Midbrain (tissue), 1 donor: ENCODE data around the gene PALLD.

ENCODE experiments used
- DNase-seq: peaks from one replicate; lab custom pipeline; 2025; lab: John Stamatoyannopoulos, UW

PALLD gene

DNA sequence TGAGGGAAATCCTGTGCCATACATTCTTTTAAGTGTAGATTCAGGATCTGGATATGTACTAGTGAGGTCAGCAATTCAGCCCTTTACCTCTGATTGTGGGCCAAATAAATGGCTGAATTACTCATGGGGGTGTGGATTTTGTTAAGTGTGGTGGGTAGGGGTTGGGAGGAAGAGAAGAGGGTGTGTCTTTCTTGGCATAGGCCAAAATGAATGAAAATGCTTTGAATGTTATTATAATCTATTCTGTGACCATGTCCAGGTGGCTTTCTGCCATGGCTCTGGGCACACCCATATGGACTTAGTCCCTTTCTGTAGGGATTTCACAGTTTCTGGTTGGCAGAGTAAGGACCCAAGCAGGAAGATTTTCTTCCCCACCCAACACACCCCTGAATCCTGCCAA is 268.9 kb downstream of the PALLD start:
- no peak for DNase-seq

DNA sequence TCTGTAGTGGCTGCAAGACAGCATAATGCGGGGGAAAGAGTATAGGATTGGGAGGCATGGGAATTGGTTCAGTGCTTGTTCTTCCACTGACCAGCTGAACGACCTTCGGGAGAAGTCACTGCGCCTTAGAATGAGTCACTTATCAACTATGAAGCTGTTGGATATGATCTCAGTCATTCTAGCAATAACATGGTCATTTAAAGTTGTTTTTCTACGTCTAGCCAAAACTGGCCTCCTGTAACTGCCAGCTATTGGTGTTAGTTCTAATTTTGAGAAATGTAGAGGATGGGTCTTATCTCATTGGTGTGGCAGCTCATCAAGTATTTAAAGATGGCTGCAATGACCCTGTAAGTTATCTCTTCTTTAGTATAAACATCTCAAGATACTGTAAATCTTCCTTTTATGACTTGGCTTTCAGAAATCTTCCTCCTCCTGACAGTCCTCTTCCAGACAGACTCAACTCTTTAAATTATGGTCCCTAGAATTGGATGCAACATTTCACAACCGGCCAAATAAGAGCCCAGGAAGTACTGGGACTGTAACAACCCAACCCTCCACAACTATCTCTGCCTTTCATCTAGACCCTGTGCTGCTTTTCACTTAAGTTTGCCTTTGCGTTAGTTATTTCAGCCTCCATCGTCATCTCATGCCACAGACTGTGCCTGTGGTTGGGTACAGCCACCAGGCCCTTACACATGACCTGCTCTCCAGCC is 269.9 kb downstream of the PALLD start:
- no peak for DNase-seq

DNA sequence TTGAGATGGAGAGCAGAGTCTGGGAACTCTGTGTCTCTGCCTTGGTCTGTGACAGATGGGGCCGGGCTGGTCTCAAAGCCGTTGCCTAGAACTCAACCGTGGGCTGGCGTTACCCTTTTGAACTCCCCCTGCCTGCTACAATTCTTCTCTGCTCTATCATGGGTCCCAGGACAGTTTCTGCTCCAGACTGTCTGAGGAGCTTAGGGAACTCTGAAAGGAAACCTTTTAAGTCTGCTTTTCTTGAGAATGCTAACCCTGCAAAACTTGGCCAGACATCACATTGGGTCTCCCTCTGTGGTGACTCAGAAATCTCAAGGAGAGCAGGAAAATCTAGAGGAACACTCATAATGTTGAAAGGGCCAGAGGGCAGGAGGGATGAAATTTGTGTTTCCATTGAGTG is 272.6 kb downstream of the PALLD start:
- DNase-seq = no peak

GRCh38 chr4:168769837-168770236 is 273.0 kb downstream of the PALLD start:
- DNase-seq = no peak

DNA sequence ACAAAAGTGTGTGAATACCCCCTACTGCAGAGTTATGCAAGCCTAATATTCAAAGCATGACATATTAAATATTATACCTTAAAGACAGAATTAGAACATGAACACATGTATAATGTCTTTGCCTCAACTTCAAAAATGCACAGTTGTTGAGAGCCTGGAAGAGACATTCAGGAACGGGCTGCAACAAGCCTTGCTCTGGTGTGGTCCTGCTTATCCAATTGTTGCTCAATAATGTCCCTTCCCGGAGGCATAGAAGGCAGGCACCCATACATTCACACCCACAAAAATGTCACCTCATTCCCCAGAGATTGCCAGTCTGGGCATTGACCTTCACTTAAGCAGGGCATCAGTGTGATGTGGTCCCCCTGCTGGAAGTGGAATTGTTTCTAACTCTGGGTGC is 274.4 kb downstream of the PALLD start:
- no peak for DNase-seq

DNA sequence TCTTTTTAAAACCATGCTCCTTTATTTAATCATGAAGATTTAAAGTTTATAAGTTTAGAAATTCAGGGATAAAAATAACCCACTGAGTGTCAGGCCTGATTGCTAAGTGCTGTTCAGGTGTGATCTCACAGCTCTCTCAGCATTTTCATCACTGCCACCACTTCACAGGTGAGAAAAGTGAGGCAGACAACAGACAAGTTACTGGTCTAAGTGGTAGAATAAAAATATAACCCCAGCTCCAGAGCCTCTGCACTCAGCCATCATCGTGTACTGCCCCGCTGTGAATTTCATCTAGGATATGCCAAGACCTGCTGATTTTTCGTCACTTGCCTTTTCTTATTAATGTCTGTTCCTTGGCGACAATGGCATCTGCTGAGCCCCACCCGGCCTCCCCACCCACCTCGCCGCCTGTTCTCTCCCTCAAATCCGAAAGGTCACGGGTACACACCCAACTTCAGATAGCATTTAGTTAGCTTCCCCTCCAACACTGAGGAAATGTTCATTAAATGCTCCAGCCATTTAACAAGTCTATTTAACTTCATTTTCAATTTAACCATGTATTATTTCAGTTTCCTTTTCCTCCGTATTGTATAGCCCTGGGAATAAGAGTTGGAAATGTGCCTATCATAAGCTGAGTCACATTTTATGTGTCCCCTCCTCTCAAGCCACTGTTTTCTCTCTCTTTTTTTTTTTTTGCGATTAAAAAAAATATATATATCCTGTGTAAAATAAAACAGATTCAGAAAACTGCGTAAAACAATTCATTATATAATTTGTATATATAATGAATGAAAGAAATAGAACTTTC is 276.7 kb downstream of the PALLD start:
- no peak for DNase-seq

GRCh38 chr4:168776382-168776781 is 279.5 kb downstream of the PALLD start:
- no peak for DNase-seq

DNA sequence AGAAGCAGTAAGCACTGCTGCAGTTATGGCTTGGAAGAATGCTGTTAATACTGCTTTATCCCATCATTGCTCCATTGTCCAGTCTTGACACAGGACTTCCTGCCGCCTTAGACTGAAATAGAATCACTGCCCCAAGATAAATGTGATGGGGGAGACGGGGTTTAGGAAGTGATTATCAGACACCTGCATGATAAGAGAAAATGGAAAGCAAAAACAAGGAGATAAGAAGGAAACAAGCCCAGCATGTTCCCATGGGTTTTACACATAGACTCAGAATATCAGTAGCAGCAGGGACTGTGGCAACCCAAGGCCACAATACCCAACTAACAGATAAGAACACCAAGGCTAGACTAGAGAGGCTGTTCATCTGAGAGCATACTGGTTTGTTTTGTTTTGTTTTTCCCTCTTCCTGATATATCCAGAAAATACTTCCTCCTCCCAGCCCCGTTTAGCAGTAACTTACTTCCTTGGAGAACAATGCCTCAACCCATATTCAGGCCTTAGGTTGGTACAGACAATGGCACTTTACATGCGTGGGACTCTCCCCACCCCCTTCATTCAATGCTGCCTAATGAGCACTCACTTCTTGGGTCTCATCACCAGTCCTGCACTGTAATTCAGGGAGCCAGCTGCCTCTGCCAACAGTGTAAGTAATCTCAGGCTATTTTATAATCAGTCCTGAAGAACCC is 280.6 kb downstream of the PALLD start:
- DNase-seq = no peak

GRCh38 chr4:168781341-168781740 is 284.5 kb downstream of the PALLD start:
- DNase-seq = no peak

GRCh38 chr4:168781926-168782325 is 285.1 kb downstream of the PALLD start:
- DNase-seq = no peak

GRCh38 chr4:168782439-168782838 is 285.6 kb downstream of the PALLD start:
- no peak for DNase-seq

DNA sequence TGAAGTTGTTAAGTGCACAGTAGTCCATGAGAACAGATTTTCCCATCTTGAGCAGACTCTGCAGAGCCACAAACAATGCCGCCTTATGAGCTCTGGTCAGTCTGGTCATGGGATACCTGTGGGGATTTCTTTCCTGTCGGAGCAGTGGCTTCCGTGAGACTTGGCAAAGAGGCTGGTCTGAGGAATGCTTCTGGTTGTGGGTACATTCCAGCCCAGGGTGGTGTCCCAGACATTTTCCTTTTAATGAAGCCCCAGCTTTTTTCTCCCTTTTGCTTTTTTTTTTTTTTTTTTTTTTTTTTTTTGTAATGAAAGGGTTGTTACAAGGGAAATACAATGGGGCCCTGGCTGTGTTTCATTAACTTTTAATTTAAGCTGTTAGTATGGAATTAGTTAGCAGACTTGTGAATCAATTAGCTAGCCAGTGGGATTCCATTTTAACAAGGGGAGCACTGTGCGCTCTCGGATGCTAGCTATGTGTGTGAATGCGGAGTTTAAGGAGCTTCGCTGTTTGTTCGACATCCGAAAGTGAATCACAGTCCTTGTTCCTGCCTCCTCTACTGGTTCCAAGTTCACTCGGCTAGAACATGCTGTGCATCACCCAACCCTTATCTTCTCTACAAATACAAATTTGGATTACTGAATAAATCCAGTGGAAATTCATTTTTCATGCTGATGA is 288.1 kb downstream of the PALLD start:
- DNase-seq = no peak

GRCh38 chr4:168787334-168787733 is 290.5 kb downstream of the PALLD start:
- no peak for DNase-seq

DNA sequence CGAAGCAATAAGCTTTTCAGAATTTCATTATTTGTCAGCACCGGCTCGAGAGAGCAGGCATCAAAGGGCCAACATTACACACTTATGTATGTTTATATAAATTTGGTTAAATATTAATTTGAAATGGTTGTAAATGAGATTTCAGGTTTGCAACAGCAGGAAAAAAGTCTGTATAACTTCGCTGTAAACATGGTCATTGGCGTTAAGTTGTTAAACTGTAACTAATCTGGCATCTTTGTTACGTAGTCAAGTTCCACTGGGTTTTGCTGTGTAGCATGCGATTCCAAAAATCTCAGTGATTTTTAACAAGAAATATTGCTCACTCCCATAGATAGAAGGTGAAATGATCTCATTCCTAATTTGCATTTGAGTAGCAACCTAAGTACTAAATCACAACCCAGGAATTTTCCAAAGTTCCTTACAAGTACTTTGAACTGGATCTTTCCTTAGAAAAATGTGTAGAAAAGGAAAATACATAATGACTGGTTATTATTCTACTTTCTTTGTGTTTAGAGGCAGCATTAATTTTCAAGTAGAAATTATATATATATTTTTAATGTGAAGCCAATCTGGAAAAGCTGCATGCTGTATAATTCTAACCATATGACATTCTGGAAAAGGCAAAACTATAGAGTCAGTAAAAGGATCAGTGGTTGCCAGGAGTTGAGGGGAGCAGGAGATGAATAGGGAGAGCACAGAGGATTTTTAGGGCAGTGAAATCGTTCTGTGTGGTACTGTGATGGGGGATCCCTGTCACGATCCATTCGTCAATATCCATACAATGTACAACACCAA is 291.1 kb downstream of the PALLD start:
- no peak for DNase-seq

DNA sequence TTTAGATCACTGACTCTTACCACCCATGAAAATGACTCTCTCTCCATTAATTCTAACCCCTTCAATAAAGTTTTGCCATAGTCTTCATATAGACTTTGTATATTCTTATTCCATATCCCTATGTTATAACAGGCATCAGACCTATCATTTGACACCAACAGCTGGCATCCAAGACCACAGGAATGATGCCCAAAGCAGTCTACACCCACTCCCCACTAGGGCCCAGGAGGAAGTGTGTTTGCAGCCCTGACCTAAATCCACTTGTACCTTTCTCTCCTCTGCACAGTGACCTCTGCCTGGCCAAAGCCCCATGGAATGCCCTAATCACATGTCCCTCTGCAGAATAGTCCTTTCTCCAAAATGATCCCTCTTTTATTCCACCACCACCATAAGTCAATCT is 294.0 kb downstream of the PALLD start:
- no peak for DNase-seq

- DNase-seq = no peak
Measured at GRCh38 chr4:168791376-168791775, 294.5 kb downstream of the PALLD start.

- DNase-seq = no peak
Measured at GRCh38 chr4:168793542-168793941, 296.7 kb downstream of the PALLD start.

GRCh38 chr4:168794092-168794707 is 297.3 kb downstream of the PALLD start:
- DNase-seq = no peak

DNA sequence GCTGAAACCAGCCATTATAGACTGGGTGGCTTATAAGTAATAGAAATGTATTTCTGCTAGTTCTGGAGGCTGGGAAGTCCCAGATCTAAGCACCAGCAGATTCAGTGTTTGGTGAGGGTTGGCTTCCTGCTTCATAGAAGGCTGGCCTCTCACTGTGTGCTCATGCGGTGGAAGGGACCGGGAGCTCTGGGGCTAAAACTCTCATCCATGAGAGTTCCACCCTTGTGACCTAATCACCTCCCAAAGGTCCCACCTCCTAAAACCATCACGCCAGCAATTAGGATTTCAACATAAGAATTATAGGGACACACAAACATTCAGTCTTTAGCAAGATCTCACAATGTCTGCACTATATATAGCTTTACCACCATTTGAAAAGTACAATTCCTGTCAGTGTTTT is 298.0 kb downstream of the PALLD start:
- no peak for DNase-seq

DNA sequence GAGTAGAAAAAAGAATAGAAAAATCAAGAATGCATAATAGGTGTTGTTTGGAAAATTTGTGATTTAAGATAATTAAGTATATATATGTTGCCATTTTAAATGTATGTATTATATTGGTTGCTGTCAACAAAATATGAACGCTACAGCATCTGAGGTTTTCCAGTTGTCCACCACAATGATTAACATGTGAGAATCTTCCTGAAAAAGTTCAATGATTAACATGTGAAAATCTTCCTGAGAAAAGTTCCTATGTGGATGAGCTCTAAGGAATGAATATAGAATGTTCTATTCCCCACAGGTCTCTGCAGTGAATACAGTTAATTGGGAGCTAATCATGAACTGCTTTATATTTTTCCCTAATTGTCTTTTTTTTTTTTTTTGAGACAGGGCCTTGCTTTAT is 298.5 kb downstream of the PALLD start:
- no peak for DNase-seq
